ENCODE measurements around the gene SFTPB. TPM values are rescaled to one million over a fixed set of nuclear protein-coding genes. Genes with fewer than 3 reads are reported as not detected.

SFTPB gene
- total RNA-seq, 1 experiment from 2014 or later, result 7.6 TPM

- TF ChIP-seq NR1H2 (CRISPR knock-in tag; IDR thresholded peaks at IDR 0.05), result no peak
- TF ChIP-seq GTF2I (CRISPR knock-in tag; conservative IDR thresholded peaks at IDR 0.05), result no peak
- no peak for TF ChIP-seq HMGA2 (CRISPR knock-in tag; IDR thresholded peaks at IDR 0.05)
- no peak for TF ChIP-seq ATF2 (CRISPR knock-in tag; IDR thresholded peaks at IDR 0.05; ENCODE audit: borderline replicate concordance, low read depth)
Measured at GRCh38 chr2:85669549-85669948, 1.6 kb upstream of the SFTPB start (continued).

GRCh38 chr2:85668857-85669142 lies 801 bp upstream of the SFTPB start:
- Mint-ChIP-seq H3K27ac (no peak overlapping the region; the same call in 1 of the 2 replicates), H3K4me3 (no peak overlapping the region), H3K9me3 (no peaks in the 10 kb centered on the region), H3K4me1 (peaks cover 9% of the 10 kb centered on the region), H3K27me3 (ENCODE audit: low read depth) (no peaks in the 10 kb centered on the region), H3K36me3 (no peaks in the 10 kb centered on the region)
- no peak for DNase-seq (ENCODE audit: low spot score)
- ATAC-seq, result no peak
- POLR2A ChIA-PET, result interaction anchor here (0.6 kb wide), 1 partner anchor 33 kb away, joined by 3 read pairs; no protein-coding TSS in a partner anchor
- CTCF ChIA-PET, result interaction anchor here (0.6 kb wide), 1 partner anchor 145 kb away, joined by 3 read pairs; no protein-coding TSS in a partner anchor
- TF ChIP-seq USF1 (CRISPR knock-in tag; IDR thresholded peaks at IDR 0.05), result no peak
- no peak for TF ChIP-seq JUN (CRISPR knock-in tag; IDR thresholded peaks at IDR 0.05)
- TF ChIP-seq ETV6 (CRISPR knock-in tag; IDR thresholded peaks at IDR 0.05), result no peak
- no peak for TF ChIP-seq ZNF671 (CRISPR knock-in tag; IDR thresholded peaks at IDR 0.05)
- no peak for TF ChIP-seq ZNF281 (CRISPR knock-in tag; IDR thresholded peaks at IDR 0.05)
- no peak for TF ChIP-seq ATF6 (CRISPR knock-in tag; IDR thresholded peaks at IDR 0.05)
- TF ChIP-seq NR2C2 (CRISPR knock-in tag; IDR thresholded peaks at IDR 0.05), result no peak
- no peak for TF ChIP-seq SP1 (CRISPR knock-in tag; conservative IDR thresholded peaks at IDR 0.05)
- no peak for TF ChIP-seq ZNF532 (CRISPR knock-in tag; IDR thresholded peaks at IDR 0.05; ENCODE audit: borderline replicate concordance)

GRCh38 chr2:85667561-85668008 lies 414 bp downstream of the SFTPB start:
- CTCF ChIA-PET, result no interaction called here
- no peaks in the 10 kb centered on the region for H3K9me3 Mint-ChIP-seq
- TF ChIP-seq JAZF1 (CRISPR knock-in tag; IDR thresholded peaks at IDR 0.05), result no peak
- TF ChIP-seq AR (CRISPR knock-in tag; IDR thresholded peaks at IDR 0.05), result no peak
- TF ChIP-seq TEAD1 (CRISPR knock-in tag; IDR thresholded peaks at IDR 0.05), result no peak
- no peak for TF ChIP-seq NFYB (CRISPR knock-in tag; conservative IDR thresholded peaks at IDR 0.05; ENCODE audit: low read depth)
- TF ChIP-seq MLX (CRISPR knock-in tag; IDR thresholded peaks at IDR 0.05), result no peak
- TF ChIP-seq NR1H2 (CRISPR knock-in tag; IDR thresholded peaks at IDR 0.05), result no peak
- no peak for TF ChIP-seq ZNF317 (CRISPR knock-in tag; IDR thresholded peaks at IDR 0.05; ENCODE audit: borderline replicate concordance, low read depth)

More at GRCh38 chr2:85667561-85668008, 414 bp downstream of the SFTPB start:
- DNase-seq (ENCODE audit: low spot score) (no peak), ATAC-seq (no peak)
- 0 out of 2 replicates have a peak, but pooled peaks cover 1% of the 10 kb centered on the region for H3K4me1 Mint-ChIP-seq
- H3K27me3 Mint-ChIP-seq (ENCODE audit: low read depth), result no peaks in the 10 kb centered on the region
- H3K4me3 Mint-ChIP-seq, result no peak overlapping the region
- H3K36me3 Mint-ChIP-seq, result no peaks in the 10 kb centered on the region
- POLR2A ChIA-PET, result no interaction called here
- H3K27ac Mint-ChIP-seq, result no peak overlapping the region
